Measurements from ENCODE around the gene RAB6C.
"Not testable (repeated sequence)": the region's sequence is repeated elsewhere in the genome, so short reads cannot be mapped to it uniquely, and the experiment has no call there.

GRCh38 chr2:129996657-129997237, 17.3 kb downstream of the RAB6C start:
- TF ChIP-seq TAF1 (IDR thresholded peaks at IDR 0.05; ENCODE audit: low read depth, low read length); RNF2 (IDR thresholded peaks at IDR 0.05; ENCODE audit: borderline replicate concordance, low read depth, low read length, missing control alignments, poor library complexity, severe bottlenecking); KDM1A (IDR thresholded peaks at IDR 0.05; ENCODE audit: borderline replicate concordance, low read length); SIN3A (conservative IDR thresholded peaks at IDR 0.05 in 1 of 2, IDR thresholded peaks at IDR 0.05 in 1 of 2; ENCODE audit: low read depth in 1 of 2, low read length in 2 of 2); EZH2 (IDR thresholded peaks at IDR 0.05; ENCODE audit: low read depth, low read length, severe bottlenecking); MAFK (IDR thresholded peaks at IDR 0.05; ENCODE audit: low read depth, low read length); ATF3 (IDR thresholded peaks at IDR 0.05; ENCODE audit: insufficient read depth, low read depth, low read length); JUND (IDR thresholded peaks at IDR 0.05; ENCODE audit: low read length); TCF12 (IDR thresholded peaks at IDR 0.05; ENCODE audit: low read depth, low read length): not testable (repeated sequence)
- TF ChIP-seq, protein P1, sequence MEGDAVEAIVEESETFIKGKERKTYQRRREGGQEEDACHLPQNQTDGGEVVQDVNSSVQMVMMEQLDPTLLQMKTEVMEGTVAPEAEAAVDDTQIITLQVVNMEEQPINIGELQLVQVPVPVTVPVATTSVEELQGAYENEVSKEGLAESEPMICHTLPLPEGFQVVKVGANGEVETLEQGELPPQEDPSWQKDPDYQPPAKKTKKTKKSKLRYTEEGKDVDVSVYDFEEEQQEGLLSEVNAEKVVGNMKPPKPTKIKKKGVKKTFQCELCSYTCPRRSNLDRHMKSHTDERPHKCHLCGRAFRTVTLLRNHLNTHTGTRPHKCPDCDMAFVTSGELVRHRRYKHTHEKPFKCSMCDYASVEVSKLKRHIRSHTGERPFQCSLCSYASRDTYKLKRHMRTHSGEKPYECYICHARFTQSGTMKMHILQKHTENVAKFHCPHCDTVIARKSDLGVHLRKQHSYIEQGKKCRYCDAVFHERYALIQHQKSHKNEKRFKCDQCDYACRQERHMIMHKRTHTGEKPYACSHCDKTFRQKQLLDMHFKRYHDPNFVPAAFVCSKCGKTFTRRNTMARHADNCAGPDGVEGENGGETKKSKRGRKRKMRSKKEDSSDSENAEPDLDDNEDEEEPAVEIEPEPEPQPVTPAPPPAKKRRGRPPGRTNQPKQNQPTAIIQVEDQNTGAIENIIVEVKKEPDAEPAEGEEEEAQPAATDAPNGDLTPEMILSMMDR (IDR thresholded peaks at IDR 0.05; ENCODE audit: control extremely low read depth in 1 of 3, insufficient read depth in 1 of 3, low read depth in 1 of 3, low read length in 3 of 3), result not testable (repeated sequence)
